Measurements from ENCODE around the gene U2AF2.
A peak's percentile ranks its signal among the peaks of the same experiment; 100 is the strongest.

The U2AF2 gene

GRCh38 chr19:55674841-55675660 lies 20.2 kb downstream of the U2AF2 start, which contains the start of gene EPN1 (continued):
- TF ChIP-seq ELK4 (IDR thresholded peaks at IDR 0.05; ENCODE audit: borderline replicate concordance, low read depth, low read length) (peak; percentile 34; the same call in 1 of the 2 replicates), ZNF624 (tag by site-specific recombination; IDR thresholded peaks at IDR 0.05) (no peak), ZNF423 (tag by site-specific recombination; IDR thresholded peaks at IDR 0.05) (no peak), ZNF23 (tag by site-specific recombination; IDR thresholded peaks at IDR 0.05; ENCODE audit: borderline replicate concordance) (no peak), HOXD13 (CRISPR knock-in tag; IDR thresholded peaks at IDR 0.05; ENCODE audit: borderline replicate concordance) (peak; percentile 18; the same call in 1 of the 2 replicates), ZNF2 (tag by site-specific recombination; IDR thresholded peaks at IDR 0.05) (0 out of 2 replicates have a peak, but pooled peaks have one; percentile 44), GLIS2 (tag by site-specific recombination; IDR thresholded peaks at IDR 0.05) (peak; percentile 77), ZFHX2 (tag by site-specific recombination; conservative IDR thresholded peaks at IDR 0.05) (peak; percentile 76), ZBTB21 (tag by site-specific recombination; IDR thresholded peaks at IDR 0.05) (peak; percentile 82), SP7 (tag by site-specific recombination; IDR thresholded peaks at IDR 0.05) (peak; percentile 72), PATZ1 (tag by site-specific recombination; IDR thresholded peaks at IDR 0.05) (peak; percentile 70; the same call in 1 of the 2 replicates), ZNF26 (tag by site-specific recombination; IDR thresholded peaks at IDR 0.05) (no peak), KLF10 (tag by site-specific recombination; IDR thresholded peaks at IDR 0.05) (peak; percentile 96), ZBTB20 (tag by site-specific recombination; IDR thresholded peaks at IDR 0.05) (peak; percentile 54; the same call in 1 of the 2 replicates), HOXA7 (CRISPR knock-in tag; IDR thresholded peaks at IDR 0.05; ENCODE audit: borderline replicate concordance) (no peak), ZNF561 (tag by site-specific recombination; IDR thresholded peaks at IDR 0.05; ENCODE audit: borderline replicate concordance) (peak; percentile 64; the same call in 1 of the 2 replicates), HIC1 (tag by site-specific recombination; IDR thresholded peaks at IDR 0.05) (peak; percentile 99), ZNF677 (tag by site-specific recombination; IDR thresholded peaks at IDR 0.05) (peak; percentile 48; the same call in 1 of the 2 replicates), ZBTB48 (tag by site-specific recombination; IDR thresholded peaks at IDR 0.05) (peak; percentile 30; the same call in 1 of the 2 replicates), KLF9 (tag by site-specific recombination; IDR thresholded peaks at IDR 0.05; ENCODE audit: low read depth) (peak; percentile 98), ZBTB10 (tag by site-specific recombination; IDR thresholded peaks at IDR 0.05) (peak; percentile 92), SP3 (tag by site-specific recombination; IDR thresholded peaks at IDR 0.05) (peak; percentile 82), ZNF560 (tag by site-specific recombination; IDR thresholded peaks at IDR 0.05; ENCODE audit: borderline replicate concordance) (no peak), ZNF580 (tag by site-specific recombination; IDR thresholded peaks at IDR 0.05) (peak; percentile 30; the same call in 1 of the 2 replicates), ZIC2 (tag by site-specific recombination; IDR thresholded peaks at IDR 0.05) (peak; percentile 39), ZBTB17 (tag by site-specific recombination; IDR thresholded peaks at IDR 0.05) (peak; percentile 92), ZNF501 (tag by site-specific recombination; IDR thresholded peaks at IDR 0.05) (peak; percentile 89), ZNF140 (tag by site-specific recombination; IDR thresholded peaks at IDR 0.05) (no peak), ZNF76 (tag by site-specific recombination; IDR thresholded peaks at IDR 0.05; ENCODE audit: borderline replicate concordance, low read depth) (no peak; the same call in 1 of the 2 replicates), ZNF830 (tag by site-specific recombination; IDR thresholded peaks at IDR 0.05; ENCODE audit: low read depth) (no peak)

Data from HEK293 (cell line).